ENCODE results near the gene DHDH. TPM values are rescaled to one million over a fixed set of nuclear protein-coding genes. Genes with fewer than 3 reads are reported as not detected.

DHDH gene
- total and polyA plus RNA-seq, 2 of the 13 experiments (the other 11 are each of a cell fraction or from before 2014, with no cell fraction given), result 0.13 to 0.91 TPM

GRCh38 chr19:48965040-48965805, 31.7 kb downstream of the DHDH start, which contains the start of gene FTL (continued):
- peak; percentile 54; the same call in 1 of the 2 replicates for TF ChIP-seq ETS1 (CRISPR knock-in tag; IDR thresholded peaks at IDR 0.05)
- TF ChIP-seq MIER3 (CRISPR knock-in tag; IDR thresholded peaks at IDR 0.05; ENCODE audit: borderline replicate concordance), result peak; percentile 70; the same call in 1 of the 2 replicates
- peak; percentile 80; the same call in 1 of the 2 replicates for TF ChIP-seq CBX5 (CRISPR knock-in tag; IDR thresholded peaks at IDR 0.05; ENCODE audit: borderline replicate concordance)
- no peak for TF ChIP-seq ZFYVE20 (CRISPR knock-in tag; IDR thresholded peaks at IDR 0.05; ENCODE audit: borderline replicate concordance, low read depth)
- peak; percentile 88 for TF ChIP-seq ZNF331 (CRISPR knock-in tag; IDR thresholded peaks at IDR 0.05)
- peak; percentile 99 for TF ChIP-seq KLF6 (CRISPR knock-in tag; IDR thresholded peaks at IDR 0.05)
- TF ChIP-seq YEATS2 (CRISPR knock-in tag; IDR thresholded peaks at IDR 0.05; ENCODE audit: borderline replicate concordance), result peak; percentile 81
- TF ChIP-seq DMAP1 (CRISPR knock-in tag; IDR thresholded peaks at IDR 0.05), result peak; percentile 65
- peak; percentile 83 for TF ChIP-seq NFKBIZ (CRISPR knock-in tag; IDR thresholded peaks at IDR 0.05)
- TF ChIP-seq NAIF1 (CRISPR knock-in tag; IDR thresholded peaks at IDR 0.05; ENCODE audit: borderline replicate concordance), result peak; percentile 77; the same call in 1 of the 2 replicates
- peak; percentile 79 for TF ChIP-seq ZNF766 (CRISPR knock-in tag; IDR thresholded peaks at IDR 0.05; ENCODE audit: borderline replicate concordance)
- TF ChIP-seq ZNF773 (CRISPR knock-in tag; IDR thresholded peaks at IDR 0.05; ENCODE audit: borderline replicate concordance), result peak; percentile 96
- peak; percentile 80 for TF ChIP-seq CCDC6 (CRISPR knock-in tag; IDR thresholded peaks at IDR 0.05)
- no peak; the same call in 1 of the 2 replicates for TF ChIP-seq MAFF (IDR thresholded peaks at IDR 0.05; ENCODE audit: low read depth, low read length)
- TF ChIP-seq CBFB (CRISPR knock-in tag; IDR thresholded peaks at IDR 0.05), result peak; percentile 87
- peak; percentile 40; the same call in 1 of the 2 replicates for TF ChIP-seq PPARG (CRISPR knock-in tag; conservative IDR thresholded peaks at IDR 0.05)
- no peak; the same call in none of the 2 replicates for TF ChIP-seq MEIS1 (CRISPR knock-in tag; IDR thresholded peaks at IDR 0.05; ENCODE audit: borderline replicate concordance)
- TF ChIP-seq HNF4G (IDR thresholded peaks at IDR 0.05; ENCODE audit: borderline replicate concordance, low read depth, low read length), result no peak; the same call in 1 of the 2 replicates
- peak; percentile 39; the same call in 1 of the 2 replicates for TF ChIP-seq HNF4G (CRISPR knock-in tag; IDR thresholded peaks at IDR 0.05; ENCODE audit: borderline replicate concordance, low read depth)
- TF ChIP-seq ZBTB21 (CRISPR knock-in tag; IDR thresholded peaks at IDR 0.05), result no peak; the same call in 1 of the 2 replicates
- peak; percentile 97; the same call in 1 of the 2 replicates for TF ChIP-seq ZFP37 (CRISPR knock-in tag; IDR thresholded peaks at IDR 0.05; ENCODE audit: borderline replicate concordance)
- TF ChIP-seq E2F2 (CRISPR knock-in tag; IDR thresholded peaks at IDR 0.05; ENCODE audit: borderline replicate concordance), result peak; percentile 97
- peak; percentile 80; the same call in 1 of the 2 replicates for TF ChIP-seq ZNF503 (CRISPR knock-in tag; IDR thresholded peaks at IDR 0.05)
- peak; percentile 93; the same call in 1 of the 2 replicates for TF ChIP-seq ZNF737 (CRISPR knock-in tag; IDR thresholded peaks at IDR 0.05; ENCODE audit: borderline replicate concordance)
- no peak for TF ChIP-seq ZNF772 (CRISPR knock-in tag; IDR thresholded peaks at IDR 0.05)
